ENCODE data around the gene CENPQ. TPM values are rescaled to one million over a fixed set of nuclear protein-coding genes. Genes with fewer than 3 reads are reported as not detected.

CENPQ gene
- total RNA-seq, 1 donor from 2014 or later, result 4.3 TPM

- DNase-seq (ENCODE audit: missing footprints), result no peak
- intact Hi-C loops (cut with DNase I), result loop anchor here (5.0 kb wide), 1 partner anchor 322 kb away; no protein-coding TSS in a partner anchor
- no peak for ATAC-seq
Measured at GRCh38 chr6:49530141-49530776, 67.1 kb downstream of the CENPQ start.

DNA sequence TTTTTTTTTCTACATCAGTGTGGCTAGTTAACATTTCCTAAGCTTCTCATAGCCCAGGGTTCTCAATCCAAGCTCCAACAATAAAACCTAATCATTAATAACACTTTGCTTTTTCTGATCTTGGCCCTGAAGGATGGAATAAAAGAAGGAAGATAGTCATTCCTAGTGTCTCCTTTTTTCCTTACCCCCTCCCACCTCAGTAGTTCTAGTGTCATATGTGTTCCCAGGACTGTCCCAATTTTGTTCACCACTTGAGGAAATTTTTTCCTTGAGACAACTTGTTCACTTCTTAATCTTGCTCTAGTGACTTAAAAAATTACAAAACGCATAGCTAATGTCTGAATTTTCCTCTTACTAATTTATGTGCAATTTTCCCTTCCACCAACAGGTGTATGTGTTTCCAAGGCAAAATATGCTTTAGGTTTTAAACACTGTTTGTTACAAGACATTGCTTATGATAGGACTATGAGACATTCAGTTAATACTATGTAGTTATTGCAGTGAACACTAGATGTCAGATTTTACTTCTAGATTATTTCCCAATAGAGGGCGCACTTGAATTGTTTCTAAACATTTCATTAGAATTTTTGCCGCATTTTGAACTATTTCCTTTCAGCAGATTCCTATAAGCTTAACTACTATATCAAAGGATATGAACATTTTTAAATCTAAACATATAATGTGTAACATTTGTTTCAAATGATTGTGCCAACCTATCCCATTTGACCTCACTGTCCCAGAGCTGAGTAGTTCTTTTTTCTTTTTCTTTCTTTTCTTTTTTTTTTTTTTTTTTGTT is 68.8 kb downstream of the CENPQ start:
- ATAC-seq (no peak), DNase-seq (ENCODE audit: missing footprints) (no peak)
- intact Hi-C loops (cut with DNase I), result loop anchor here (5.0 kb wide), 1 partner anchor 320 kb away; no protein-coding TSS in a partner anchor

- intact Hi-C loops (cut with DNase I), result no loop called here
- no peak for DNase-seq (ENCODE audit: missing footprints)
- no peak for ATAC-seq
Measured at GRCh38 chr6:49535795-49536194, 72.6 kb downstream of the CENPQ start.

DNA sequence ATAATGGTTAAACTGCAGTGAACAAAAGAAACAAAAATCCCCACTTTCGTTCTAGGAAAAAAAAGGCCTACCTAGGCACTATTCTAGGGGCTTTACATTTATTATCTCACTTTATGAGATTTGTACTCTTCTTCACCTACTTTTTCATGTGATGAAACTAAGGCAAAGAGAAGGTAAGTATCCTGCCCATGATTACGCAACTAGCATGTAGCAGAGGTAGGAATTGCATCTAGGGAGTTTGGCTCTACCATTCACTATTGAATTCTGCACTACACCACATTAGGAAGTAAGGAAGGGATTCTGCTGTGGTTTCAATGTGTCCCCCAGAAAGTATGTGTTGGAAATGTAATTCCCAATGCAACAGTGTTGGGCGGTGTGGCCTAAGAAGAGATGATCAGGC is 75.9 kb downstream of the CENPQ start:
- DNase-seq (ENCODE audit: missing footprints) (no peak), ATAC-seq (no peak)
- intact Hi-C loops (cut with DNase I), result no loop called here

DNA sequence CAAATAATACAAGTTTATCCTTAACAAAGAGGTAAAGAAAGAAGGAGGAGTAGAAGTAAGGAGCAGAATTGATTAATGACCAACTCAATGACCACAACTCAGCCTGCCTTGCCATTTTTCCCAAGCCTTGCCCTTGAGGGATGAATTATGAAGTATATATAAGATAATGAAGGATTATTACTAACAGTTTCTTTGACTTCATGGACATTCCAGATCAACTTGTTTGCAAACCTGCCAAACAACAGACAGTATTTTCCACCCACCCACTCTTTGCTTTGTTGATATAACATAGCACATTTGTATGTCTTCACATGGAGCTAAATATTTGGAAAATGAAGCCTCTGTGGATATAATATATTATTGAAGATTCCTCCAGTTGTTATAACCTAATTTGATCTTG is 77.4 kb downstream of the CENPQ start:
- intact Hi-C loops (cut with DNase I), result no loop called here
- DNase-seq (ENCODE audit: missing footprints) (no peak), ATAC-seq (no peak)

DNA sequence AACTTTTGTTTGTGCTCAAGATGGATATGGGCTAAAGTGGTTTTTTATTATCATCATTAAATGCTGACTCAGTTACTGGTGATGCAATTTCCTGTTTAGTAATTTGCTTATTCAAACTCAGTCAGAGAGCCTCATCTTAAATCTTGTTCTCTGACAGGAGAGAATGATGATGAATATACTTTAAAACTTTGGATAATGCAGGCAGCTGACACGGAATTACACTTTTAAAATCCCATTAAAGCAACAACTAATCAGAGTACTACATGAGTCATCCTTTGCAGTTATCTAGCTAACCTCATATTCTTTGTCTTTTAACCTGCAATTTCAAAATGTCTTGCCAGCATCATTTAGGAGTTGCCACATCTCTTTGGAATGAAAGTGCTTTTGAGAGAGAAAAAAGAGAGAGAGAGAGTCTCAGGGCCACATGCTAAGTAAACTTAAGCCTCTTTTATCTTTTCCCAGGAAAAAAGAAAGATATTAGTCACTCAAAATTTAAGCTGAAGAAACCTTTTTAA is 78.1 kb downstream of the CENPQ start:
- DNase-seq (ENCODE audit: missing footprints) (no peak), ATAC-seq (no peak)
- intact Hi-C loops (cut with DNase I), result no loop called here

GRCh38 chr6:49541936-49542335 is 78.8 kb downstream of the CENPQ start:
- intact Hi-C loops (cut with DNase I), result no loop called here
- ATAC-seq (no peak), DNase-seq (ENCODE audit: missing footprints) (no peak)

Other genes with a start within 250 kb of the CENPQ start
- gene MMUT, start 117 bp upstream of the CENPQ start, total RNA-seq, result 32.7 TPM
- gene GLYATL3, start 36.6 kb downstream of the CENPQ start, total RNA-seq, result not detected
- not detected for gene C6orf141, start 87.3 kb downstream of the CENPQ start, total RNA-seq
- gene RHAG, start 173.5 kb downstream of the CENPQ start, total RNA-seq, result 0.76 TPM

Measured in Right ventricle myocardium inferior (tissue), 1 donor.